NCI-H510A (cell line): Measurements from ENCODE around the gene DDX31.

Source experiments
- DNase-seq: peaks from one replicate; lab custom pipeline; 2025; lab: John Stamatoyannopoulos, UW

The DDX31 gene

DNA sequence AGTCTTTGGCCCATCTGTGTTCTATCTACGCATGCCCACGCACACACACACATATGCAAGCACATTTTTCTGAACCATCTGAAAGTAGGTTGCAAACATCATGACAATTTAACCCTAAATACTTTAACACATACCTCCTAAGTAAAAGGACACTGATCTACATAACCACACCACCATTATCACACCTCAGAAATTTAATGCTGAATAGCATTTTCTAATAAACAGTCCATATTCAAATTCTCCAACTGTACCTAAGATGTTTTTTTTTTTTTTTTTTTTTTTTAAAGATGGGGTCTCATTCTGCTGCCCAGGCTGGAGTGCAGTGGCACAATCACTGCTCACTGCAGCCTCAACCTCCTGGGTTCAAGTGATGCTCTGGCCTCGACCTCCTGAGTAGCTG is 35.5 kb downstream of the DDX31 start:
- no peak for DNase-seq

DNA sequence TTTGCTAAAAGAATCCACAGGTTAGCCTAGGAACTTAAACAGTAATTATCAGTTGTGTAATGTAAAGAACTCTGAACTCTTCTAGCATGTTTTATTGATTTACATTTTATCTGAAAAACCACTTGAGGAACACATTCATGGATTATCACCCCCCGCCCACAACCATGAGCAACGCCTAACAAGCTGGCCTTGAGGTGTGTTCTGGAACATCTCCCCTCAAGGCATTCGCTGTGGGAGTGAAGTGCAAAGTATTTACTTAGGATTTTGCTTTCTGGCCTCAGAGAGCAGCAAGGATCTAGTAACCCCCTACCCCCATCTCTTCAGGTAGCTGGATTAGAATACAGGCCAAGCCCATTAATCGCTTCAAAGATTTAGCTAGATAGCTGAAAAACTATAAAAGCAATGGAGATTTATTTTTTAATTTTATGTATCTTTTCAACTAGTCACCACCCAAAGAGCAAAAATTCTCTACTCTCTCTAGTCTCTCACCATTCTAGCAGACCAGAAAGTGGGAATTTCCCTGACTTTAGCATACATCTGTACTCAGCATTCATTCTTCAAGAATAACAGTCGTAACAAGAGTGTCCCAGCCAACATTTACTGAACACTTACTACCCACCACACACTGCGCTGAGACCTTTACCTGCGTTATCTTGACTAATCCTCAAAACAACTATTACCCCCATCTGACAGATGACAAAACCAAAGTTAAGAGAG is 37.2 kb downstream of the DDX31 start:
- DNase-seq = no peak

DNA sequence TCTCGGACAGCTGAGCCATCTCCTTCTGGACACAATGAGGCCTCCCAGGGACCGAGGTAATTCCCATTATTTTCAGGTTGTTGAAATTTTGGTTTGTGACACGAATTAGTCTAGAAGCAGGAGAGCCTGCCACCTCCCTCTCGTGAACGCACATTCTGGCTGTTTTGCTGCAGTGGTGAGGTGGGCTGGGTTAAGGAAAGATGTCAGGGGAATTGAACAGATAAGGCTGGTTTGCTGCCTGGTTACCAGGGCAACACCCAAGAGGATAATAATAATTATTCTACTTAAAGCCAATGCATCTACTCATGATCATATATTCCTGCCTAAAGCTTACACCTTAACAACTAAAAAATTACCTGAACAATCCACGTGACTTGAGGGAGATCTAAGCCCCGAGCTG is 38.1 kb downstream of the DDX31 start:
- DNase-seq = no peak

DNA sequence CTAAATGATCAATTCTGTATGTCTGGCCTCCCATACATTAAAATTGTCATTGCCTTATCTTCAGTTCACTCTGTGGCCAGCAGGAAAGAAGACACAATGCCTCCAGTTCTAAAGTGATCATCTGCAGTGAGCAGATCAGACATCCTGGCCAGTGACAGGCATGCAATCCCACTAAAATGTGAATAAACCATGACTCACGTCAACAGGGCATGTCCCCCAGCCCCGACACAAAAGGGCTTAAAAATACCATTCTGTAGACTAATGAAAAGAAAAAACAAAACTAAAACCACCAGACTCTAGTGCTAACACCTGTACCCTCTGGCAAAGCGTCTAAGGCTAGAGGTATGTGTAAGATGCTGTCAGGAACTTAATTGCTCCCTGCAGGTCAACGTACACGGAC is 38.5 kb downstream of the DDX31 start:
- no peak for DNase-seq

DNA sequence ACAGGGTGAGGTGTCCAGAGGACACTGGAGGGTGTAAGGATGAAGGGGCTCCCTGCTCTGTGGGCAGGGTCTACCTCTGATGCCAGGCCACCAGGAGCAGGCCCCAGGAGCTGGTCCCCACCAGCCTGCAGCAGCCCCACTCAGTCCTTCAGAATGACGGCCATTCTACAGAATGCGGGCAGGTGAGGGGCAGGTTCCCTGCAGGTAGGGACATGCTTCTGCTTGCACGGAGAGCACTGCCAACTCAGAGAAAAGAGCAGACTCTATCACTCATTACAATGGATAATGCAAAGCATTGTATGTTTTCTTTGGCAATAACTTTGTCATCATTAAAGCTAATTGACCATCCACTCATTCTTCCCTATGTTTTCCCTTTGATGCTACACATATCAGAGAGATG is 39.0 kb downstream of the DDX31 start:
- no peak for DNase-seq

DNA sequence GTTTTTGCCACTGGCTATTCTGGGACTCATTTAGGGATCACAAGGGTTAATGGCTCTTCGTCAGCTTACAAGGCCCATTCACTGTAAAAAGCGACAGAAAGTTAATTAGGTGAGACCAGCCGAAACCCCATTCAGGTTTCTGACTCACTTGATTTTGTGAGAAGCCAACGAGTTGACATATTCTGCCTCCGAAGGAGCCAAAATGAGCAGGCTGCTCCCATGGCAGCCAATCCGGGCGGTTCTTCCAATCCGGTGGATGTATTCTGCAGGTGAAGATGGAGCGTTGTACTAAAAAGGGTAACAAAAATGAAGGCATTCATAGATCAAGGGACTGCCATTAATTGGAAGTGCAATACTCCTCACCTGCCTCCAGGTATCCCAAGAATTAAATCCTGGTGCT is 39.7 kb downstream of the DDX31 start:
- DNase-seq = no peak

DNA sequence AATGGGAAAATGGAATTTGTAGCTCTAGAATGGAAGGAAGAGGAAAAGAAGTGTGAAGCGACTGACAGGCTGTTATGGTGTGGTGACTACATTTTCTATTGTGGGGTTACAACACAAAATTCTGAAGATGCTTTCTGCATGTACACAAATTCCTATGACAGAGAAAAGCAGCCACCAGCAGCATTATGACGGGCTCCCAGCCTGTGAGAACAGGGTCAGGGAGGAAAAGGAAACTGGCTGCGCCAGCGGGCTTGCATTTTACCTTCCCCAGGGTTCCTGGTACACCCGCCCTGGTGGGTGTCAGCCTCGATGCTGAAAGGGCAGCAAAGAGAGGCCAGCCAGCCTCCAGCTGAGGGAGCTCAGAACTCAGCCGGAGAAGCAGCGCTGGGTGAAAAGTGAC is 41.0 kb downstream of the DDX31 start:
- no peak for DNase-seq

DNA sequence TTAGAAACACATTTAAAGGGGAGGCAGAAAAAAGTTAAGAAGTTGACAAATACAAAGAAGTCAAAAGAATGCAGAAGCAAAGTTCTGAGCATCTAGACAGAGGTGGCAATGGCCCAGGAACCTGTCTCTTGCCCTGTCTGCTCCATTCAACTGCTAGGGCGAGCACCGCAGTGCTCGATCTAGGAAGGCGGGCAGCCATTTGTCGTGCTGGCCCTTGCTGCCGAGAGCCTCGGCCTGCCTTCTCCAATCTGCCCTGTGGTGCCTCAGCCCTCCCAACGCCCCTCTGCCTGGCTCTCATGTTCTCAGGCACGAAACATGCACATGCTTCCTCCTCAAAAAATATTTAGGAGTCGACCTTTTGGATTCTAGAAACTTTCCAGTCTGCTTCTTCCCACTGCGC is 42.2 kb downstream of the DDX31 start:
- DNase-seq = no peak

DNA sequence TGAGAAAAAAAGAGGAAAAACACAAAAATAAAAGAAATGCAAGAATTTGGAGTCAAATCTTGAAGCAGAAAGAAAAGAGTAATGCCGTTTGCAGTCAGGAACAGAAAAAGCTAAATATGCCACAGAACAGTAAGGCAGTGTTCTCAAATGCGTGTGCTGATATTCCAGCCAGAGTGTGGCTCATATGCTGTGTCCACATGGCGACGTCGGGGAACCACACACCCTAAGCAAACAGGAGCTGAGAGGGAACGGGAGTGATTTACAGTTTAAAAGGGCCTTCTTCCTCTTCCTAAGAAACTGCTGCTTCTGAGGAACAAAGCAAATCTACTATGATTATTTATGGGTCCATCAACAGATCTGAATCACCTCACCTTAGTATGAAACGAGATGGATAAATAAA is 42.7 kb downstream of the DDX31 start:
- no peak for DNase-seq

DNA sequence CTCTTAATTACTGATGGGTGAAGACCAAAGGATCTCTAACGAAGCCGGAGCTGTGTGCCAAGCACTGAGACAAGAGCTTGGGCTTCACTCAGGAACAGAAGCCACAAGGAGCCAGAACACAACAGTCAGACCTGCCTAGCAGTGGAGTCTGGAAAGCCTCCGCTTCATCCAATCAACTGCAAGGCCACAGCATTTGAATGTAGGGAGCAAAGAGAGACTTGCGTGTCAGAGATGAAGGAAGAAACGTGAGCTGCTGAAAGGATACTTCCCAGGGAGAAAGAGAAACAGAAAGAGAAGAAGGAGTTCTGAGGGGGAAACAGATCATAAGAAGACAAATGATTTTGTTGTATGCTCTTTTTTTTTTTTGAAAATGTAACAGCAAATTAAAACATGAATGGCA is 43.5 kb downstream of the DDX31 start:
- DNase-seq = no peak

DNA sequence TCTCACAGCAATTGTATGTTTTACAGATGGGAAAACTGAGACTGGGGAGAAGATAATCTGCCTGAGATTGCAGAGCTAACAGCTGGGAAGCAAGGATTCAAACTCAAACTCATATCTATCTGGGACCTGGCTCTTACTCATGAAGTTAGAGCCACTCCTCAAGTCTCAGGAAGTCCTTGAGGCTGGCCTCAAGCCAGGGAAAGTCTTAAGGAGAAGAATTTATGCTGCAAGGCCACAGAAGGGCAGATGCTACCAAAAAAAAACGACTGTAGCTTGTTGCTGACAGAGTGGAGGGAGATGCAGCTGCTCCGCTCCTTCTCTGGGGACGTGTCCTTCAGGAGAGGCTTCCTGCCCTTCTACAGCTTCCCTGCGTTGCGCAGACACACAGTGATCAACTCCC is 47.6 kb downstream of the DDX31 start:
- no peak for DNase-seq

DNA sequence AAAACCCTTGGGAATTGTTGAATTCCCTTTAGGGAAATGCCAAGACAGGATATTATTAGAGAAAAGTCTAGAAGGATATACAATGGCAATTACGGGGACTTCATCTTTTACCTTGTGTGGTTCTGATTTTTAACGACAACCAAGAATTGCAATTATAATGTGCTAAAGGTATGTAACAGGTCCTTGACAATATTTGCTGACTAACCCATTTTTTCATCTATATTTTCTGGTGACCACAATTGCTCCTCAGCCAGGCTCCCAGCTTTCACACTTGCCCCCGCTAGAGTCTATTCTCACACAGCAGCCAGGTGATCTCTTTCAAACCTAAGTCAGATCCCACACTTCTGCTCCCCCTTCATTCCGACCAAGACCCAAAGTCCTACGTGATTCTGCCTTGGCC is 53.1 kb downstream of the DDX31 start:
- no peak for DNase-seq

DNA sequence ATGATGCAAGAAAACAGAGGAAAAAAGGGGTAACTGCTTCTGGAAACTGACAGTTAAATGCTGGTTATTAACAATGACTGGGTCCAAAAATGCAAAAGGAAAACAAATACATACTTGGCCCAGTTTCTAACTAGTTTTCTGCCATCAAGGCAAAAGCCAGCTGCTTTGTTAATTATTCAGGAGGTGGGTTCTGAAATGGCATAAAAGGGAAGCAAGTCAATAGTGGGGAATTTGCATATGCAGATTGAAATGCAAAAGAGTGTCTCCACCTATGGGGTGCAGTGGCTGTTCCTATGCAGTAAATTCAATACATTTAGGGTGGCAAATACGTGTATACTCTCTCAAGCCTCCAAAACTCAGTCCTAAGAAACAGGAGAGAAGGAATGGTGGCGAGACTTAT is 54.0 kb downstream of the DDX31 start:
- no peak for DNase-seq

DNA sequence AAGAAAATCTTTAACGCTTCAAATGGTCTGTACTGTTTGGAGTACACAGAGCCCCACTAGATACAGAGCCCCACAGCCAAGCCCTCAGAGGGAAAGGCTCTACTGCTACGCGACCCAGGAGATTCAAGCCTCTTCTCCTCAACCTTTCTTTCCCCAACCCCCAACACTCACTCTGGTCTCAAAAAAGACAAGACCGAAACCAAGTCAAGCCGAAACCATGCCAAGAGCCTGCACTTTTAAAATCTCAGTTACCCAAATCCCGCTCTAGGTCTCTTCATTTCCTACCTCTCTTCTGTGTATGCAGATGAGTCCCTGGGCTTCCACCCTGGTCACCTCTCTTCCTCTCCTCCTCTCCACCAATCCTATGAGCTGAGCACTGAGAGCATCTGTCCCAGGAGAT is 55.5 kb downstream of the DDX31 start:
- no peak for DNase-seq

DNA sequence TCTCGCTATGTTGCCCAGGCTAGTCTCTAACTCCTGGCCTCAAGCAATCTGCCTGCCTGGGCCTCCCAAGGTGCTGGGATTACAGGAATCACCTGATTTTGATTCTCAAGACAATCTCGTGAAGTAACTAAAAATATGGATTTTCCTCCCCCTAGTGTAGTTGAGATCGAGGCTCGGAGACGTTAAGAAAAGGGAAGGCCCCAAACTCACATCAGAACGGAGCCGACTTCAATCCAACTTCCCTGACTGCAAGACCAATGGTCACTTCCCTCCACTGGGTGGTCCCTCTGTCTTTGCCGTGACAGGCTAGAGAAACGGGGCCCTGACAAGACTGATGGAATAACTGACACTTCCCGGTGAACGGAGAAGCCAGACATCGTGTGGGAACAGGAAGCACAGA is 59.1 kb downstream of the DDX31 start:
- DNase-seq = no peak

DNA sequence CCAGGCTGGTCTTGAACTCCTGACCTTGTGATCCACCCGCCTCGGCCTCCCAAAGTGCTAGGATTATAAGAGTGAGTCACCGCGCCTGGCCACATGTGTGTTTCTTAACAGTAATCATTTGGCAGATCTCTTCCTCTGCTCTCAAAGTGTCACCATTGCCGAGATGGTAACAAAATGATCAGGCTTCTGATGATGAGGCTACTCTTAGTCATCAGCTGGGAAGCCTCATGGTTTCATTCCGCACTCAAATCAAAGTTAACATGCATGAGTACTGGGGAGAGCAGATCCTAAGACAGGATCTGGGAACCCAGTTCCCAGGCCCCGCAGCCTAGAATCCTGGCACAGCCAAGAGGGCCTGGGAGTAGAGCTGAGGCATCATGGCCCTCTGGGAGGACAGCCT is 60.0 kb downstream of the DDX31 start:
- DNase-seq = no peak

DNA sequence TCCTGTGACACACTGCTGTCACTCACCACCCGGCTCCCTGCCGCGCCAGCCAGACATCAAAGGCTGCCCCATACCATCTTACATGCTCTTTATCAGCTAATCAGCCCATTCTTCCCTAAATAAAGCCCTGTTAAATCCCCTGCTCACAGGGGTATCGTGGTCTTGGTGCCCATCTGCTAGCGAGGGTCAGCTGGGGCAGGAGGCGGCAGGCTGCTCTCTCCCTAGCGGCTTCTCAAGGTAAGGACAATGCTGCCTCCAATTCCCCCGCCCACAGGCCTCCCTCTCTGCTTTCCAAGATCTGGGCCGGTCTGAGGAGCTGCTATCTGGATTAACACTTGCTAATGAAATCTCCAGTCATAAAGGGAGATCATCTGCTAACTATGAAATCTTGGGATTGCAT is 60.6 kb downstream of the DDX31 start:
- DNase-seq = no peak

DNA sequence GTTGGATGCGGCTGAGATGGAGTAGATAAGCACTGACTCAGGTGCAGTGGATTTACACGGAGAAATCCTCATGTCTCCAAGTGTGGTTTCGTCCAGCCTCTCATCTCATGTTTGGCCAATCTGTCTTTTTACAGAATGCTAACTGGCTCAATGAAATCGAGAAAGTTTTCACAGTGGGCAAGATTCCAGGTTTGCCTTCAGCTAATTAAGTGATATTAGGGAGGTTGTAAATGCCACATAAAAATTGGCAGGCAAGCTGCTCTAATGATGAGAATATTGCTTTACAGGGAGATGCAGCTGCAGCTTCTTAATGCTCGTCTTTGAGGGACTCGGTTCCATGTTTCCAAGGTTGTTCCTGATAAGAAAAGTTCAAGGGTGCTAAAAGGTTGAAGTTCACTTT is 63.7 kb downstream of the DDX31 start:
- DNase-seq = no peak

DNA sequence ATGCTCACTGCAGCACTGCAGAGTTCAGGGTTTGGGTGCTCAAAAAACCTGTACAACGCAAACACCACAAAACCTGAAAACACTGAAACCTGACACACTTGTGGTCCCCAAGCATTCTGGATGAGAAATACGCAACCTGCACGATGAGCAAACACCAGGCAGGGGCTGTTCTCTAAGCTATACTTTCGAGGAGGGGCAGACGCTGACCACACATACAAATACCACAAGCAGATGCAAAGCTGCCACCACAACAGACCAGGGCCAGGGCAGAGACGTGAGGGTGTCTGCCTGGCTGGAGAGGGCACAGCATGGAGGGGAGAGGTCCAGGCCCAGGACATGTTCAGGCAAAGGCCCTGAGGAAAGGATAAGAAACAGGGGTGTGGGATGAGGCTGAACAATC is 64.4 kb downstream of the DDX31 start:
- no peak for DNase-seq

DNA sequence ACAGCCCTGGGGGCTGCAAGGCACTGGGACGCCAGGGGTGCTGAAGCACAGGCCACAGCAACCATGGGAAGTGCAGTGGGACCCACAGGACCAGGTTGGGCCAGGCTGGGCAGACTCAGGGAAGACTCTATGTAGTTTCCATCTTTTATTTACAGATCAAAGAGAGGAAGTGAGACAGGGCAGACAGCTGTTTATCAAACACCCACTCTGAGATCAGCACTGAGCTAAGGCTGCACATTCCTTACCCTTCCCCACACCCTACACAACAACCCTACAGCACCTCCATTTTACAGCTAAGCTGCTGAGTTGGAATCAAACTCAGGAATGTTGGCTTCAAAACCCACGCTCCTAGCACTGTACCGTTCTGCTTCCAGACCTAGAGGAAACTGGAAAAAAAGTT is 67.6 kb downstream of the DDX31 start:
- no peak for DNase-seq

DNA sequence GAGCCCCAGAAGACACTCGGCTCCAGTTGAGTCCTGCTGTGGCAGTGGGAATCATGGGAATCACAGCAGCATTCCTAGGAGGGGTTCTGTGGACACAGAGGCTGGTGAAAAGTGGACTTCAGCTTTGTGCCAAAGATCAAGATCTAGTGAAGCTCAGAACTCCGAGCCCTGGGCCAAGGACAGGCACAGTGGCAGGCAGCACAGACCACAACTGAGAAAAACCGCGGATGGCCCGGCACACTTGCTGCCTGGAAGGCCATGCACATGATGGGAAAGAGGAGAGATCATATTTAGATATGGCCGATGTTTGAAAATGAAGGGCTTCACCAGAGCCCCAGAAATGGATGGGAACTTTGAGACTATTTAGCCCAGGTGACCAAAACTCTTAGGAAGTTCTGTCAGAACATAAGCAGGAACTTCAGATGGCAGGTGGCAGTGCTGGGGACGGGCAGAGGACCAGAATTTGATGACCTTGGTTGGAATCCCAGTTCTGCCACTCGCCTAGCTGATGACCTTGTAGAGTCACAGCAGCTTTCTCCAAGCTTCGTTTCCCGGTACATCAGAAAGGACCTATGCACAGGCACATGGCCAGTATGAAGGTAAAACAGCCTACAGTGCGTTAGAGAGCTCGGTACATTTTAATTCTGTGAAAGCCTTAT is 69.3 kb downstream of the DDX31 start:
- DNase-seq = no peak

DNA sequence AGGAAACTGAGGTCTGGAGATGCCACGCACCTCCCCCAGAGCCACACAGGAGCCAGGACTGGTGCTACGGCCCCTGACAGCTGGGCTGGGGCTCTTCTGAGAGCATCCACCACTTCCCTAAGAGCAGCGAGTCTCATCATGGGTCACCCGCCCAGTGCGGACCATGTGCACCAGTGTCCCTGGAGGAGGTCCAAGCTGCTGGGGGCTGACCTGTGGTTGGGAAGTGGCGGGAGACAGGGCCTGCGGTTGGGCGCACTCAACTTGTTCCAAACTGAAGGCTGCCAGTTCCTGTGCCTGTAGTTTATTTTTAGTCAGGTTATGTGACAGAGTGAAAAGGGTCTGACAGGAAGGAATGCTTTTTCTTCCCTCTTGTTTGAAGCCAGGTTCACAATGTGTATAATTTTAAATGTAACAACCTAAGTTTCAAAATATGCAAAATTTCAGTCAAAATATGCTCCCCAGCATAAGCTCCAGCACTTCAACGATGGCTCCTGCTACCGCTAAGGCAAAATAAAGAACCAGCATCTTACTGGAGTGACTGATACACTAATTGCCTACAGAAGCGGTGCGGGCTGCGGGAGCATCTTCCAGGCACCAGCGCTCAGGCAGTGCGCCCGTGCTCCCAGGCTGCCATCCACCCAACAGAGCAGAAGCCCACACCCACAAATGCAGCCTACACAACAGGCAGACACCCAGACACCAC is 72.6 kb downstream of the DDX31 start:
- no peak for DNase-seq

DNA sequence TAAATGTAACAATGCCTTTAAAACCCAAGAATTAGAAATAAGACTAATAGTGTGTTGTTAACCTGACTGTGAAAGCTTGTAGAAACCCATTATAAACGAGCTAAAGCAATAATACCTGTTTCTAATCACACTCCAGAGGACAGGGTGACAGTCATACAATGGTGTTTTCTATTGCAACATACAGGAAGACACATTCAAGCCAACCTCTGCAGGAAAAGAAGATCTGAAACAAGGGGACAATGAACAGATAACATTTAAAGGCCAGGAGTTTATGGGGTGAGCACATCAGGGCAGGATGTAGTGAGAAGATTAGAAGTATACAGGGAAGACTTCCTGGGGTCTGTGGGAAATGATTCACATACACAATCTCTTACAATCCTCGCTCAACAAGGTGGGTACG is 73.6 kb downstream of the DDX31 start:
- no peak for DNase-seq

DNA sequence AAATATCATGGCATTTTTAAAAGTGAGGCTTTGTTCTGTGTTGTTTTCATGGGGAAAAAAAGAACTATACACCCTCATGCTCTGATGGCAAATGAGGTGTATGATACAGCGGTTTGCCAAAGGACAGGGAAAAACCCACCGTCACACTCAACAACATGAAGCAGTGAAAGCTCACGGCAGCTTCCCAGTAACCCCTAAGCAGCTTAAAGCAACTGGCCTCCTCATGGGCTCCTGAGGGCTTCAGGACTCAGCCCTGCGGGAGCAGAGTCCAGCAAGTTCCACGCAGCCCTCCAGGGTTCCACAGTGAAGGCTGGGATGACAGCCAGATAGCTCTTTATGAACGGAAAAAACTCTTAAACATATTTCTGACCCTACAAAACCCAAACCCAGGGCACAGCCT is 74.5 kb downstream of the DDX31 start:
- no peak for DNase-seq
